HAP-1 (cell line): ENCODE results near the gene SNX1.
"Not testable (repeated sequence)": the region's sequence is repeated elsewhere in the genome, so short reads cannot be mapped to it uniquely, and the experiment has no call there.

ENCODE experiments used
- DNase-seq, 2 experiments: peaks; one replicate each; pipeline ENCODE4 v3.0.0-alpha.2; 2016 to 2020; ENCODE audit warnings: low spot score in 2 of 2
- H3K27me3 ChIP-seq: fragments of 250-450 bp; sonication (Bioruptor Pico); 2 replicates; pipeline ENCODE4 v1.5.1; 2020; ENCODE audit warnings: low read depth, mild to moderate bottlenecking, moderate library complexity
- H3K36me3 ChIP-seq: fragments of 250-450 bp; sonication (Bioruptor Pico); replicated peaks from 2 replicates; pipeline ENCODE4 v1.5.1; 2020; ENCODE audit warnings: mild to moderate bottlenecking
- H3K4me1 ChIP-seq: fragments of 250-450 bp; sonication (Bioruptor Pico); 2 replicates; pipeline ENCODE4 v1.5.1; 2020; ENCODE audit warnings: mild to moderate bottlenecking
- H3K4me3 ChIP-seq: fragments of 250-450 bp; sonication (Bioruptor Pico); 2 replicates; pipeline ENCODE4 v1.5.1; 2020; ENCODE audit warnings: mild to moderate bottlenecking, moderate library complexity
- H3K9me3 ChIP-seq: fragments of 250-450 bp; sonication (Bioruptor Pico); 2 replicates; pipeline ENCODE4 v1.5.1; 2020; ENCODE audit warnings: mild to moderate bottlenecking, moderate library complexity
- in situ Hi-C: fragments of 300-500 bp; cut with MboI; formaldehyde crosslinking; loops from 3 replicates; pipeline ENCODE4 v1.14.3; 2020; ENCODE audit warnings: low sequenced_read_pairs, inconsistent platforms, mixed read lengths

Gene SNX1

GRCh38 chr15:64095795-64096667, at the start of gene SNX1:
Gene SNX1 (plus strand): TSS chr15:64095982. CDS start chr15:64096014, 32 bp downstream.
- Histone ChIP-seq H3K27me3 (no peaks in the 10 kb centered on the region), H3K9me3 (no peaks in the 10 kb centered on the region), H3K36me3 (no peaks in the 10 kb centered on the region), H3K4me1 (peaks cover 33% of the 10 kb centered on the region), H3K4me3 (peak within 1 kb of the TSS; percentile 97)
- DNase-seq: peak; percentile 98 to 99
- in situ Hi-C loops: loop anchor here (25.0 kb wide), 1 partner anchor 934 kb away; the partner anchor contains the start of gene RPS27L

GRCh38 chr15:64046421-64047153, 49.2 kb upstream of the SNX1 start, which contains the start of gene DAPK2:
Gene DAPK2 (minus strand): TSS chr15:64046485. CDS start chr15:64040261, 6,224 bp downstream.
- no peaks in the 10 kb centered on the region for H3K27me3 ChIP-seq
- H3K4me1 ChIP-seq: peaks cover 10% of the 10 kb centered on the region
- H3K36me3 ChIP-seq: no peaks in the 10 kb centered on the region
- peak within 1 kb of the TSS; percentile 31 for H3K4me3 ChIP-seq
- DNase-seq: peak; percentile 80 to 91
- H3K9me3 ChIP-seq: no peaks in the 10 kb centered on the region
- in situ Hi-C loops: no loop called here

GRCh38 chr15:64048781-64049460, 46.9 kb upstream of the SNX1 start:
- no peaks in the 10 kb centered on the region for H3K27me3 ChIP-seq
- no peak overlapping the region for H3K4me3 ChIP-seq
- no peak for DNase-seq
- H3K9me3 ChIP-seq: no peaks in the 10 kb centered on the region
- in situ Hi-C loops: no loop called here
- H3K36me3 ChIP-seq: no peaks in the 10 kb centered on the region
- peaks cover 10% of the 10 kb centered on the region for H3K4me1 ChIP-seq

GRCh38 chr15:64050281-64051092, 45.3 kb upstream of the SNX1 start:
- no peaks in the 10 kb centered on the region for H3K27me3 ChIP-seq
- in situ Hi-C loops: loop anchor here (25.0 kb wide), 1 partner anchor 763 kb away; the partner anchor contains the start of gene APH1B
- DNase-seq: no peak
- peaks cover 8% of the 10 kb centered on the region for H3K4me1 ChIP-seq
- H3K4me3 ChIP-seq: no peak overlapping the region
- H3K9me3 ChIP-seq: no peaks in the 10 kb centered on the region
- no peaks in the 10 kb centered on the region for H3K36me3 ChIP-seq

- Histone ChIP-seq H3K4me3 (no peak overlapping the region), H3K4me1 (peaks cover 4% of the 10 kb centered on the region; the same call in 1 of the 2 replicates), H3K27me3 (peaks cover 3% of the 10 kb centered on the region; the same call in 1 of the 2 replicates), H3K9me3 (no peaks in the 10 kb centered on the region), H3K36me3 (no peaks in the 10 kb centered on the region)
- DNase-seq: no peak
- in situ Hi-C loops: loop anchor here (25.0 kb wide), 1 partner anchor 764 kb away; the partner anchor contains the start of gene APH1B
Measured at GRCh38 chr15:64051093-64051402, 44.7 kb upstream of the SNX1 start.

GRCh38 chr15:64051407-64052259, 44.1 kb upstream of the SNX1 start:
- Histone ChIP-seq H3K9me3 (no peaks in the 10 kb centered on the region), H3K4me1 (peaks cover 3% of the 10 kb centered on the region; the same call in 1 of the 2 replicates), H3K36me3 (no peaks in the 10 kb centered on the region), H3K4me3 (no peak overlapping the region), H3K27me3 (peaks cover 3% of the 10 kb centered on the region; the same call in 1 of the 2 replicates)
- DNase-seq: no peak
- in situ Hi-C loops: loop anchor here (25.0 kb wide), 1 partner anchor 764 kb away; the partner anchor contains the start of gene APH1B

GRCh38 chr15:64052925-64053491, 42.8 kb upstream of the SNX1 start:
- Histone ChIP-seq H3K27me3 (peaks cover 3% of the 10 kb centered on the region; the same call in 1 of the 2 replicates), H3K9me3 (no peaks in the 10 kb centered on the region), H3K4me3 (no peak overlapping the region), H3K4me1 (no peaks in the 10 kb centered on the region), H3K36me3 (no peaks in the 10 kb centered on the region)
- no peak for DNase-seq
- in situ Hi-C loops: loop anchor here (25.0 kb wide), 1 partner anchor 766 kb away; the partner anchor contains the start of gene APH1B

- in situ Hi-C loops: loop anchor here (25.0 kb wide), 1 partner anchor 766 kb away; the partner anchor contains the start of gene APH1B
- H3K9me3 ChIP-seq, H3K27me3 ChIP-seq, H3K4me1 ChIP-seq, H3K4me3 ChIP-seq, DNase-seq, H3K36me3 ChIP-seq: not testable (repeated sequence)
Measured at GRCh38 chr15:64053674-64054073, 42.1 kb upstream of the SNX1 start.

GRCh38 chr15:64058279-64058678, 37.5 kb upstream of the SNX1 start:
- Histone ChIP-seq H3K27me3 (peaks cover 3% of the 10 kb centered on the region; the same call in 1 of the 2 replicates), H3K4me3 (no peak overlapping the region), H3K9me3 (no peaks in the 10 kb centered on the region), H3K4me1 (no peaks in the 10 kb centered on the region), H3K36me3 (no peaks in the 10 kb centered on the region)
- in situ Hi-C loops: loop anchor here (25.0 kb wide), 1 partner anchor 771 kb away; the partner anchor contains the start of gene APH1B
- no peak for DNase-seq

- H3K27me3 ChIP-seq, DNase-seq, H3K4me3 ChIP-seq, H3K9me3 ChIP-seq, H3K4me1 ChIP-seq, H3K36me3 ChIP-seq: not testable (repeated sequence)
- in situ Hi-C loops: loop anchor here (25.0 kb wide), 1 partner anchor 772 kb away; the partner anchor contains the start of gene APH1B
Measured at GRCh38 chr15:64059104-64059503, 36.7 kb upstream of the SNX1 start.

- no peak overlapping the region for H3K4me3 ChIP-seq
- in situ Hi-C loops: loop anchor here (25.0 kb wide), 1 partner anchor 773 kb away; the partner anchor contains the start of gene APH1B
- H3K27me3 ChIP-seq: peaks cover 1% of the 10 kb centered on the region; the same call in 1 of the 2 replicates
- no peaks in the 10 kb centered on the region for H3K36me3 ChIP-seq
- DNase-seq: no peak
- H3K9me3 ChIP-seq: no peaks in the 10 kb centered on the region
- H3K4me1 ChIP-seq: no peaks in the 10 kb centered on the region
Measured at GRCh38 chr15:64060716-64061115, 35.1 kb upstream of the SNX1 start.
